ENCODE data around the gene SLC39A3. TPM values are rescaled to one million over a fixed set of nuclear protein-coding genes. Genes with fewer than 3 reads are reported as not detected.

SLC39A3 gene
- total RNA-seq, 1 experiment from 2014 or later: 28.2 TPM

DNA sequence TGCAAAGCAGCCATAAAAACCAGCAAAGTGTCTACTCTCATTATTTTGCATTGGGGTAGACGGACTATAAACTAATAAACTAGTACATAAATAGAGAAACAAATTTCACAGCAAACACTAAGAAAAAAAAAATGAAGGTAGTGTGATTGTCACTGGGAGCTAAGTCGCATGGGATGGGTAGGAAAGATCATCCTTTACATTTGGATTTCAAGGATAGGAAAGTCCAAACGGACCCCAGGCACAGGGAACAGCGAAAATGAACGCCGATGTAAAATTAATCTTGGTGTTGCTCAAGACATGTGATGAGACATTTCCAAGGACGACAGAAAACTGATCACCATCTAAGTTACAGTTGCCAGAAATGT lies 43.9 kb upstream of the SLC39A3 start:
- peak overlapping the region; percentile 84 for H3K27ac Mint-ChIP-seq (ENCODE audit: unreplicated experiment)
- CTCF ChIA-PET: interaction anchor here (0.5 to 1.1 kb wide), 3 partner anchors 103 to 628 kb away, joined by 3 to 4 read pairs (median 3); no protein-coding TSS in a partner anchor
- H3K4me1 Mint-ChIP-seq (ENCODE audit: low read depth, unreplicated experiment): peaks cover 14% of the 10 kb centered on the region
- peak overlapping the region; percentile 75 for H3K4me3 Mint-ChIP-seq (ENCODE audit: low read depth, unreplicated experiment)
- H3K9me3 Mint-ChIP-seq (ENCODE audit: low read depth, unreplicated experiment): no peaks in the 10 kb centered on the region
- BruUV-seq (replicated peaks): no TSS peak
- intact Hi-C loops (cut with micrococcal nuclease; ENCODE audit: unreplicated experiment): no loop called here
- TF ChIP-seq, protein P1, sequence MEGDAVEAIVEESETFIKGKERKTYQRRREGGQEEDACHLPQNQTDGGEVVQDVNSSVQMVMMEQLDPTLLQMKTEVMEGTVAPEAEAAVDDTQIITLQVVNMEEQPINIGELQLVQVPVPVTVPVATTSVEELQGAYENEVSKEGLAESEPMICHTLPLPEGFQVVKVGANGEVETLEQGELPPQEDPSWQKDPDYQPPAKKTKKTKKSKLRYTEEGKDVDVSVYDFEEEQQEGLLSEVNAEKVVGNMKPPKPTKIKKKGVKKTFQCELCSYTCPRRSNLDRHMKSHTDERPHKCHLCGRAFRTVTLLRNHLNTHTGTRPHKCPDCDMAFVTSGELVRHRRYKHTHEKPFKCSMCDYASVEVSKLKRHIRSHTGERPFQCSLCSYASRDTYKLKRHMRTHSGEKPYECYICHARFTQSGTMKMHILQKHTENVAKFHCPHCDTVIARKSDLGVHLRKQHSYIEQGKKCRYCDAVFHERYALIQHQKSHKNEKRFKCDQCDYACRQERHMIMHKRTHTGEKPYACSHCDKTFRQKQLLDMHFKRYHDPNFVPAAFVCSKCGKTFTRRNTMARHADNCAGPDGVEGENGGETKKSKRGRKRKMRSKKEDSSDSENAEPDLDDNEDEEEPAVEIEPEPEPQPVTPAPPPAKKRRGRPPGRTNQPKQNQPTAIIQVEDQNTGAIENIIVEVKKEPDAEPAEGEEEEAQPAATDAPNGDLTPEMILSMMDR (IDR thresholded peaks at IDR 0.05; ENCODE audit: unreplicated experiment): no peak
- H3K36me3 Mint-ChIP-seq (ENCODE audit: insufficient read depth, unreplicated experiment): peaks cover 43% of the 10 kb centered on the region
- H3K27me3 Mint-ChIP-seq (ENCODE audit: unreplicated experiment): no peaks in the 10 kb centered on the region
- no peak for DNase-seq

DNA sequence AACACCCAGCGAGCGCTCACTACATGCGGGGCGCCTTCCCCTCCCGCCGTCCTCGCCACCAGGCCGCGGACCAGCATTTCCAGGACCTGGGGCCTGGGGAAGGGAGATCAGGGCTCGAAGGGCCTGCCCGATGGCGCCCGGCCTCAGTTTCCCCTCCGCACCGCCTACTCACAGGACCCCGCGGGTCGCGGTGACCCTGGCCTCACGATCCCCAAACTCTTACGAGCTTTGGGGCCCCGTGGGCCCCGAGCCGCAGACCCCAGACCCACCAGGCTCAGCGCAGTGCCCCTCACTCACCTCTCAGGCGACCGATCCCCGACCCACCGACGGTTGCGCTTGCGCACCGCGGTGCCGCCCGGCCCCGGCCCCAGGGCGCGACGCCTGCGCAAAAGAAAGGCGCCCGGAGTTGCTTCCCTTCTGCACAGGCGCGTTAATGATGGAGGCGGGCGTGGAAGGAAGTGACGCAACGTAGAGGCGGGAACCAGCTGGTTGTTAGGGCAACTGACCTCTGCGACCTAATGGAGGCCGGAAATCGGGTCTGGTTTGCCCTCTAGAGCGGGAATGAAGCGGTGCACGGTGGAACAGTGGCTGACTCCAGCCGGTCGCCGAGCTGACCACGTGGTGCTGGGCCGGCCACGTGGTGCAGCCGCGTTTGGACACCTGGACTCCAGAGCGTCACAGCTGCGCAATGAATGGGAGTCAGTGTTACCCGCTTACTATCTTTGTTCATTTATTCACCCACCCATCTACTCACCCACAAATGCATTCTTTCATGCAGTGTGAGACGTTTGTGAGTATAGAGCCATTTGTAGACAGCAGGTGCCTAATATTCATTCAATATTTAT lies 43.3 kb upstream of the SLC39A3 start, which contains the start of gene SGTA:
TSS of gene SGTA (minus strand) at position 338 of the 845 bp plus-strand sequence. CDS start 14,205 bp downstream, outside the sequence.
- DNase-seq: peak; percentile 93
- Mint-ChIP-seq H3K27ac (ENCODE audit: unreplicated experiment) (peak within 1 kb of the TSS; percentile 84), H3K36me3 (ENCODE audit: insufficient read depth, unreplicated experiment) (peaks cover 47% of the 10 kb centered on the region), H3K27me3 (ENCODE audit: unreplicated experiment) (no peaks in the 10 kb centered on the region), H3K4me3 (ENCODE audit: low read depth, unreplicated experiment) (peak within 1 kb of the TSS; percentile 75), H3K9me3 (ENCODE audit: low read depth, unreplicated experiment) (no peaks in the 10 kb centered on the region), H3K4me1 (ENCODE audit: low read depth, unreplicated experiment) (peaks cover 14% of the 10 kb centered on the region)
- TF ChIP-seq, protein P1 (IDR thresholded peaks at IDR 0.05; ENCODE audit: unreplicated experiment): no peak
- no TSS peak for BruUV-seq (replicated peaks)
- CTCF ChIA-PET: interaction anchor here (0.5 to 1.1 kb wide), 3 partner anchors 104 to 627 kb away, joined by 3 to 4 read pairs (median 3); no protein-coding TSS in a partner anchor
- intact Hi-C loops (cut with micrococcal nuclease; ENCODE audit: unreplicated experiment): no loop called here

DNA sequence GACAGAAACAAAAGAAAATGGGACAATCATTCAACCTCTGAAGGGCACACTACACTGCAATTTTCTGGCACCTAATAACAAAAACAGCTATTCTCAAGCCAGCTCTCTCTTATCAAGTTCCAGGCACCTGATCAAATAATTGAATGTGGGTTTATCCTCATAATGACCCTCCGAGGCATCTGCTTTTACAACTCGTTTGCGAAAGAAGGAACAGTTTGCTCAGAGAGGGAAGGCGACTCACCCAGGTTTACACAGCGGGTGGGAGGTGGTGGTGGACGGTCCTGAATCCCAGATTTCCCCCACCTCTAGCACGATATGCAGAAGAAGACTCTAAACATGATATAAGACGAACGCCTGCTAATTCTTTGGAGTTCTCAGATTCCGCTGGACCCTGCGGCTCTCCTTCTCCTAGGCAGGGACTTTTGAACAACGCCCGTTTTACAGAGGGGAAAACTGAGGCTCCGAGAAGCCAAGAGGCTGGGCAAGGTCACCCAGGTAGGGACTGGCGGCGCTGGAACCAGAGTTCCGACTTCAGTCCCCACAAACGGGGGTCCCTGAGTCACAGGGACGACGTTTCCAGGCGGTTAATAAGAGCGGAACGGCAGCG lies 42.6 kb upstream of the SLC39A3 start:
- intact Hi-C loops (cut with micrococcal nuclease; ENCODE audit: unreplicated experiment): no loop called here
- BruUV-seq (replicated peaks): TSS peak; percentile 67
- H3K27me3 Mint-ChIP-seq (ENCODE audit: unreplicated experiment): no peaks in the 10 kb centered on the region
- no peak for DNase-seq
- H3K4me3 Mint-ChIP-seq (ENCODE audit: low read depth, unreplicated experiment): peak overlapping the region; percentile 75
- CTCF ChIA-PET: no interaction called here
- peaks cover 47% of the 10 kb centered on the region for H3K36me3 Mint-ChIP-seq (ENCODE audit: insufficient read depth, unreplicated experiment)
- H3K9me3 Mint-ChIP-seq (ENCODE audit: low read depth, unreplicated experiment): no peaks in the 10 kb centered on the region
- TF ChIP-seq, protein P1 (IDR thresholded peaks at IDR 0.05; ENCODE audit: unreplicated experiment): no peak
- H3K4me1 Mint-ChIP-seq (ENCODE audit: low read depth, unreplicated experiment): peaks cover 14% of the 10 kb centered on the region
- peak overlapping the region; percentile 84 for H3K27ac Mint-ChIP-seq (ENCODE audit: unreplicated experiment)

DNA sequence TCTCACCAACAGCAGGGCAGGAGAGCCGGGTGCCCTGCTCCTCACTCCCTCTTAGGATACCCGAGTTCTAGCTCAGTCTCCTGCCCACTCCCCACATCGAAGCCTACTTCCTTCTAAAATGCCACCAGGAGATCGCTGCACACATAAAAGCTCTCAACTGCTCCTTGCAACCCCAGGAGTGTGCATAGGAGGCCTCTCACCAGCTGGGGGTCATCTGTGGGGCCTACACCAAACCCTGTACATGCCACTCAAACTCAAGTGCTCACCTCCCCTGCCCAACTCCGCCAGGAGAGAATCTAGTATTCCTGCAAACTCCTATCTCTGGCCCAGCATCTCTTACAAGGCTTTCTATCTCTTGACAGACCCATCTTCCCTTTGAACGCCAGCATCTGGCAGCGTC lies 40.5 kb upstream of the SLC39A3 start:
- Mint-ChIP-seq H3K4me3 (ENCODE audit: low read depth, unreplicated experiment) (no peak overlapping the region), H3K4me1 (ENCODE audit: low read depth, unreplicated experiment) (peaks cover 14% of the 10 kb centered on the region), H3K27me3 (ENCODE audit: unreplicated experiment) (no peaks in the 10 kb centered on the region), H3K36me3 (ENCODE audit: insufficient read depth, unreplicated experiment) (peaks cover 34% of the 10 kb centered on the region), H3K27ac (ENCODE audit: unreplicated experiment) (no peak overlapping the region), H3K9me3 (ENCODE audit: low read depth, unreplicated experiment) (no peaks in the 10 kb centered on the region)
- BruUV-seq (replicated peaks): no TSS peak
- no peak for DNase-seq
- TF ChIP-seq, protein P1 (IDR thresholded peaks at IDR 0.05; ENCODE audit: unreplicated experiment): no peak
- CTCF ChIA-PET: no interaction called here
- intact Hi-C loops (cut with micrococcal nuclease; ENCODE audit: unreplicated experiment): no loop called here
